Caco-2 (cell line): ENCODE data around the gene ABL2. TPM values are rescaled to one million over a fixed set of nuclear protein-coding genes. Genes with fewer than 3 reads are reported as not detected.

Experiments used
- BruUV-seq: library from RNA; stranded (reverse); fragments of 400-500 nt; replicated peaks from 2 replicates; lab custom pipeline; 2021; lab: Mats Ljungman, UMichigan
- CTCF ChIA-PET: fragments of 300-600 bp; sonication (Branson Sonifier 250); formaldehyde crosslinking; loops from one replicate; lab custom pipeline; 2022; ENCODE audit warnings: antibody characterized with exemption; lab: Charles Lee
- POLR2A ChIA-PET: fragments of 300-600 bp; sonication (Branson Sonifier 250); formaldehyde crosslinking; loops from one replicate; lab custom pipeline; 2022; ENCODE audit warnings: antibody characterized with exemption; lab: Charles Lee
- DNase-seq, 2 experiments: peaks; one replicate each; pipeline versions ENCODE4 v3.0.0 to v3.0.0-alpha.2; 2020 to 2022
- H3K27me3 ChIP-seq: replicated peaks from 2 replicates; pipeline ENCODE4 v1.6.0; 2011; ENCODE audit warnings: low read length; ENCODE audit not compliant: control insufficient read depth, insufficient read depth
- H3K36me3 ChIP-seq: 2 replicates; pipeline ENCODE4 v1.5.1; 2011; ENCODE audit warnings: low read length; ENCODE audit not compliant: control insufficient read depth, insufficient read depth
- H3K4me1 ChIP-seq: fragments of 250-450 bp; sonication (Bioruptor Pico); 2 replicates; pipeline ENCODE4 v1.5.1; 2020; ENCODE audit warnings: mild to moderate bottlenecking
- H3K4me3 ChIP-seq: 2 replicates; pipeline ENCODE4 v1.5.1; 2011; ENCODE audit warnings: low read depth, mild to moderate bottlenecking, control low read depth, low read length
- H3K9me3 ChIP-seq: fragments of 250-450 bp; sonication (Bioruptor Pico); 2 replicates; pipeline ENCODE4 v1.5.1; 2020; ENCODE audit warnings: mild to moderate bottlenecking, moderate library complexity
- H3K27ac Mint-ChIP-seq: one replicate; pipeline ENCODE4 v1.8.0; 2022; ENCODE audit warnings: mixed read lengths; ENCODE audit not compliant: unreplicated experiment
- H3K27me3 Mint-ChIP-seq: one replicate; pipeline ENCODE4 v1.8.0; 2022; ENCODE audit warnings: mixed read lengths; ENCODE audit not compliant: insufficient read depth, unreplicated experiment
- H3K36me3 Mint-ChIP-seq: one replicate; pipeline ENCODE4 v1.8.0; 2022; ENCODE audit warnings: mild to moderate bottlenecking, mixed read lengths; ENCODE audit not compliant: insufficient read depth, unreplicated experiment
- H3K4me1 Mint-ChIP-seq: one replicate; pipeline ENCODE4 v1.8.0; 2022; ENCODE audit warnings: low read depth, mixed read lengths; ENCODE audit not compliant: unreplicated experiment
- H3K4me3 Mint-ChIP-seq: one replicate; pipeline ENCODE4 v1.8.0; 2022; ENCODE audit warnings: mild to moderate bottlenecking, moderate library complexity, mixed read lengths; ENCODE audit not compliant: unreplicated experiment
- H3K9me3 Mint-ChIP-seq: one replicate; pipeline ENCODE4 v1.8.0; 2022; ENCODE audit warnings: mixed read lengths; ENCODE audit not compliant: unreplicated experiment
- CTCF ChIP-seq, 2 experiments: fragments of 200-600 bp in 1 of 2; IDR thresholded peaks; 1 replicate in 1 of 2; 2 replicates in 1 of 2; pipeline versions ENCODE4 v1.5.1 to v1.8.0; 2011 to 2022; ENCODE audit warnings: antibody characterized with exemption in 1 of 2, control low read depth in 1 of 2, inconsistent platforms in 1 of 2, low read depth in 1 of 2, low read length in 1 of 2, mild to moderate bottlenecking in 1 of 2, moderate library complexity in 1 of 2; ENCODE audit not compliant: insufficient read depth in 1 of 2, severe bottlenecking in 1 of 2, unreplicated experiment in 1 of 2
- intact Hi-C: fragments of 100-400 bp; cut with micrococcal nuclease; formaldehyde crosslinking; loops from one replicate; pipeline ENCODE4 v1.10.0; 2022; ENCODE audit not compliant: unreplicated experiment
- total RNA-seq: library from RNA; stranded (reverse); gene quantifications from 2 replicates; pipeline ENCODE4 v1.2.3, GENCODE V29; 2022

ABL2 gene
- total RNA-seq, 1 experiment from 2014 or later = 21.6 TPM

GRCh38 chr1:179129702-179130473 is 99.6 kb downstream of the ABL2 start:
- Mint-ChIP-seq H3K4me1 (peaks cover 7% of the 10 kb centered on the region), H3K4me3 (no peak overlapping the region), H3K27ac (no peak overlapping the region), H3K36me3 (peaks cover 32% of the 10 kb centered on the region), H3K27me3 (no peaks in the 10 kb centered on the region), H3K9me3 (no peaks in the 10 kb centered on the region)
- H3K27me3 ChIP-seq = no peaks in the 10 kb centered on the region
- no peak for DNase-seq
- intact Hi-C loops = no loop called here
- ChIA-PET POLR2A (no interaction called here), CTCF (no interaction called here)
- no peaks in the 10 kb centered on the region; the same call in 1 of the 2 replicates for H3K9me3 ChIP-seq
- TF ChIP-seq CTCF (IDR thresholded peaks at IDR 0.05; ENCODE audit: insufficient read depth in 1 of 2, low read depth in 1 of 2, low read length in 1 of 2, severe bottlenecking in 1 of 2, unreplicated experiment in 1 of 2) = no peak
- peaks cover 9% of the 10 kb centered on the region; the same call in 1 of the 2 replicates for H3K4me1 ChIP-seq
- H3K4me3 ChIP-seq = no peak overlapping the region
- no peaks in the 10 kb centered on the region; the same call in 1 of the 2 replicates for H3K36me3 ChIP-seq
- BruUV-seq = no TSS peak

- Mint-ChIP-seq H3K4me3 (no peak overlapping the region), H3K27me3 (no peaks in the 10 kb centered on the region)
Observed at GRCh38 chr1:179128520-179128919, 101.0 kb downstream of the ABL2 start.

More at GRCh38 chr1:179128520-179128919, 101.0 kb downstream of the ABL2 start:
- Mint-ChIP-seq H3K27ac (no peak overlapping the region), H3K36me3 (peaks cover 43% of the 10 kb centered on the region), H3K4me1 (peaks cover 7% of the 10 kb centered on the region), H3K9me3 (no peaks in the 10 kb centered on the region)
- H3K27me3 ChIP-seq = no peaks in the 10 kb centered on the region
- H3K4me3 ChIP-seq = no peak overlapping the region
- CTCF ChIA-PET = no interaction called here
- no peaks in the 10 kb centered on the region; the same call in 1 of the 2 replicates for H3K36me3 ChIP-seq
- intact Hi-C loops = no loop called here
- BruUV-seq = no TSS peak
- POLR2A ChIA-PET = no interaction called here
- H3K9me3 ChIP-seq = no peaks in the 10 kb centered on the region; the same call in 1 of the 2 replicates
- peaks cover 9% of the 10 kb centered on the region; the same call in 1 of the 2 replicates for H3K4me1 ChIP-seq
- no peak for TF ChIP-seq CTCF (IDR thresholded peaks at IDR 0.05; ENCODE audit: insufficient read depth in 1 of 2, low read depth in 1 of 2, low read length in 1 of 2, severe bottlenecking in 1 of 2, unreplicated experiment in 1 of 2)
- peak in 1 of 2 experiments; percentile 7 for DNase-seq
